HG03457 (cell line): ENCODE results near the gene RTP2.

Experiments
- ATAC-seq: cut with Tn5 transposase; IDR thresholded peaks from one replicate; pipeline ENCODE4 v1.9.1; 2021; ENCODE audit warnings: moderate number of reproducible peaks; ENCODE audit not compliant: unreplicated experiment

RTP2 gene

GRCh38 chr3:187739094-187739560, 36.8 kb upstream of the RTP2 start:
- ATAC-seq: no peak

- no peak for ATAC-seq
These were observed 36.2 kb upstream of the RTP2 start for GRCh38 chr3:187738331-187739093.

GRCh38 chr3:187738071-187738330, 35.6 kb upstream of the RTP2 start:
- ATAC-seq: no peak

- ATAC-seq: no peak
These were observed 35.2 kb upstream of the RTP2 start for GRCh38 chr3:187737368-187738070.

- ATAC-seq: no peak
These were observed 34.6 kb upstream of the RTP2 start for GRCh38 chr3:187737006-187737367.

GRCh38 chr3:187736418-187736871, 34.1 kb upstream of the RTP2 start:
- no peak for ATAC-seq

GRCh38 chr3:187735837-187736236, 33.5 kb upstream of the RTP2 start:
- ATAC-seq: no peak

- no peak for ATAC-seq
These were observed 33.0 kb upstream of the RTP2 start for GRCh38 chr3:187735383-187735782.

- ATAC-seq: no peak
These were observed 32.5 kb upstream of the RTP2 start for GRCh38 chr3:187734841-187735240.

- ATAC-seq: no peak
These were observed 31.0 kb upstream of the RTP2 start for GRCh38 chr3:187733371-187733770.

GRCh38 chr3:187729598-187729997, 27.2 kb upstream of the RTP2 start:
- ATAC-seq: no peak

GRCh38 chr3:187728940-187729583, 26.7 kb upstream of the RTP2 start:
- no peak for ATAC-seq

- ATAC-seq: no peak
These were observed 25.9 kb upstream of the RTP2 start for GRCh38 chr3:187728248-187728647.

GRCh38 chr3:187726564-187726963, 24.2 kb upstream of the RTP2 start:
- no peak for ATAC-seq

GRCh38 chr3:187725653-187726370, 23.5 kb upstream of the RTP2 start:
- no peak for ATAC-seq

GRCh38 chr3:187725224-187725623, 22.9 kb upstream of the RTP2 start:
- no peak for ATAC-seq

- ATAC-seq: no peak
These were observed 19.9 kb upstream of the RTP2 start for GRCh38 chr3:187722206-187722612.

GRCh38 chr3:187721055-187721454, 18.7 kb upstream of the RTP2 start:
- no peak for ATAC-seq

GRCh38 chr3:187720337-187720670, 17.9 kb upstream of the RTP2 start:
- no peak for ATAC-seq

- no peak for ATAC-seq
These were observed 17.4 kb upstream of the RTP2 start for GRCh38 chr3:187719628-187720336.

- no peak for ATAC-seq
These were observed 16.4 kb upstream of the RTP2 start for GRCh38 chr3:187718802-187719201.
